ENCODE data around the gene SELENOO.

DNA sequence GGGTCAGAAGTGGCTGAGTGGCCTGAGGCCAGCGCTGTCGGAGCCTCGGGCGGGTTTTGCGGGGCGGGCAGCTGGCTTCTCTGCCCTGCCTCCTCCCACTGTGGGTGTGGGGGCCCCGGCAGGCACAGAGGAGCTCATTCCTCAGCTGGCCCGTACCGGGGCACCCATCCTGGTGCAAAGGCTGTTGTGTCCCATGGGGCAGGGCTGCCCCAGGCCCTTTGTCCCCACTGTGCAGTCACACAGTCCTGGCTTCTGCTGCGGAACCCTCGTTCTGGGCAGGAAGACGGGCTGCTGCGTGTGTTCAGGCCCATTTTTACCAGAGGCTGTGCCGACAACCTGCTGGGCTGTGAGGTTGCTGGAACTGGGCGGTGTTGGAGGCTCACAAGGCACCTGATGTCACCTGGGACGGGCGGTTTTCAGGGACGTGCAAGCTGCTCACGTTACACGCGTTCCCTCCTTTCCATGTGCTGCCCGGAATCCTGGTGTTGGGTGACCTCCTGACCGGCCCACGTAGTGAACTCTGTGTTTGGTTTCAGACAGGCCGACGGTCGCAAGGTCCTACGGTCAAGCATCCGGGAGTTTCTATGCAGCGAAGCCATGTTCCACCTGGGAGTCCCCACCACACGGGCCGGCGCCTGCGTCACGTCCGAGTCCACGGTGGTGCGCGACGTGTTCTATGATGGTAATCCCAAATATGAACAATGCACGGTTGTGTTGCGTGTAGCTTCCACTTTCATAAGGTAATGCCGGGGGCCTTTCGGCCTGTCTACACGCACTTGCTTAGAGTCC is 5.2 kb downstream of the SELENOO start:
- TF ChIP-seq, protein P1, sequence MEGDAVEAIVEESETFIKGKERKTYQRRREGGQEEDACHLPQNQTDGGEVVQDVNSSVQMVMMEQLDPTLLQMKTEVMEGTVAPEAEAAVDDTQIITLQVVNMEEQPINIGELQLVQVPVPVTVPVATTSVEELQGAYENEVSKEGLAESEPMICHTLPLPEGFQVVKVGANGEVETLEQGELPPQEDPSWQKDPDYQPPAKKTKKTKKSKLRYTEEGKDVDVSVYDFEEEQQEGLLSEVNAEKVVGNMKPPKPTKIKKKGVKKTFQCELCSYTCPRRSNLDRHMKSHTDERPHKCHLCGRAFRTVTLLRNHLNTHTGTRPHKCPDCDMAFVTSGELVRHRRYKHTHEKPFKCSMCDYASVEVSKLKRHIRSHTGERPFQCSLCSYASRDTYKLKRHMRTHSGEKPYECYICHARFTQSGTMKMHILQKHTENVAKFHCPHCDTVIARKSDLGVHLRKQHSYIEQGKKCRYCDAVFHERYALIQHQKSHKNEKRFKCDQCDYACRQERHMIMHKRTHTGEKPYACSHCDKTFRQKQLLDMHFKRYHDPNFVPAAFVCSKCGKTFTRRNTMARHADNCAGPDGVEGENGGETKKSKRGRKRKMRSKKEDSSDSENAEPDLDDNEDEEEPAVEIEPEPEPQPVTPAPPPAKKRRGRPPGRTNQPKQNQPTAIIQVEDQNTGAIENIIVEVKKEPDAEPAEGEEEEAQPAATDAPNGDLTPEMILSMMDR (IDR thresholded peaks at IDR 0.05): no peak
- TF ChIP-seq POLR2A (IDR thresholded peaks at IDR 0.05): no peak
- TF ChIP-seq EP300 (IDR thresholded peaks at IDR 0.05): no peak

Data from tibial nerve (tissue), 4 donors.